CD4-positive, alpha-beta T cell (primary cell): ENCODE measurements around the gene OR51E2. TPM values are rescaled to one million over a fixed set of nuclear protein-coding genes. Genes with fewer than 3 reads are reported as not detected.

Experiments used
- ATAC-seq: fragments of 200-7000 bp; cut with Tn5 transposase; one replicate; pipeline ENCODE4 v1.10.0; 2022; ENCODE audit warnings: mild to moderate bottlenecking; ENCODE audit not compliant: poor library complexity
- CTCF ChIA-PET: fragments of 350-600 bp; sonication (Branson Sonifier 250); formaldehyde crosslinking; loops from one replicate; lab custom pipeline; 2021; ENCODE audit warnings: antibody characterized with exemption, inconsistent platforms; lab: Charles Lee
- POLR2A ChIA-PET: fragments of 350-600 bp; sonication (Branson Sonifier 250); formaldehyde crosslinking; loops from one replicate; lab custom pipeline; 2021; ENCODE audit warnings: antibody characterized with exemption, inconsistent platforms; lab: Charles Lee
- DNase-seq, 14 experiments: peaks; one replicate each; pipeline ENCODE4 v3.0.0-alpha.2; 2013 to 2020; ENCODE audit warnings: mixed read lengths in 2 of 14
- H3K27ac ChIP-seq, 2 donors: one replicate each; pipeline versions ENCODE4 v1.5.1 to v1.7.0; 2013; ENCODE audit warnings: low read length in 2 of 2, low read depth in 1 of 2, mild to moderate bottlenecking in 1 of 2
- H3K27me3 ChIP-seq, 2 experiments: 1 replicate in 1 of 2; 2 replicates in 1 of 2; pipeline versions ENCODE4 v1.6.1 to v1.7.0; 2013; ENCODE audit warnings: low read length in 2 of 2, control low read depth in 1 of 2, mild to moderate bottlenecking in 1 of 2, moderate library complexity in 1 of 2; ENCODE audit not compliant: insufficient read depth in 2 of 2, control insufficient read depth in 1 of 2
- H3K36me3 ChIP-seq: one replicate; pipeline ENCODE4 v1.6.1; 2013; ENCODE audit warnings: low read length, control low read depth; ENCODE audit not compliant: insufficient read depth
- H3K4me1 ChIP-seq: one replicate; pipeline ENCODE4 v1.6.1; 2013; ENCODE audit warnings: low read length, control low read depth; ENCODE audit not compliant: insufficient read depth
- H3K4me3 ChIP-seq: one replicate; pipeline ENCODE4 v1.5.1; 2013; ENCODE audit warnings: mild to moderate bottlenecking, low read length, moderate library complexity
- H3K9me3 ChIP-seq, 2 experiments: 1 replicate in 1 of 2; 2 replicates in 1 of 2; pipeline versions ENCODE4 v1.6.1 to v1.7.0; 2013; ENCODE audit warnings: low read length in 2 of 2, mild to moderate bottlenecking in 2 of 2, control low read depth in 1 of 2, moderate library complexity in 1 of 2; ENCODE audit not compliant: control insufficient read depth in 1 of 2, insufficient read depth in 1 of 2
- H3K27ac Mint-ChIP-seq: one replicate; pipeline ENCODE4 v1.8.0; 2020; ENCODE audit warnings: mixed read lengths
- H3K27me3 Mint-ChIP-seq: one replicate; pipeline ENCODE4 v1.8.0; 2021; ENCODE audit warnings: mixed read lengths
- H3K36me3 Mint-ChIP-seq: one replicate; pipeline ENCODE4 v1.8.0; 2021; ENCODE audit warnings: low read depth, mixed read lengths
- H3K4me1 Mint-ChIP-seq: one replicate; pipeline ENCODE4 v1.8.0; 2021; ENCODE audit warnings: low read depth, mixed read lengths
- H3K4me3 Mint-ChIP-seq: one replicate; pipeline ENCODE4 v1.8.0; 2020; ENCODE audit warnings: mild to moderate bottlenecking, mixed read lengths
- H3K9me3 Mint-ChIP-seq: one replicate; pipeline ENCODE4 v1.8.0; 2020; ENCODE audit warnings: mixed read lengths
- CTCF ChIP-seq: fragments of 200-600 bp; IDR thresholded peaks from one replicate; pipeline ENCODE4 v1.8.0; 2022; ENCODE audit warnings: antibody characterized with exemption, mild to moderate bottlenecking
- intact Hi-C, 2 experiments: fragments of 100-400 bp; cut with DNase I in 1 of 2; cut with micrococcal nuclease in 1 of 2; formaldehyde crosslinking; loops; one replicate each; pipeline versions ENCODE4 v1.15.1 to v1.9.0; 2023 to 2025; cut with DNase I, micrococcal nuclease
- total RNA-seq, 174 experiments: library from RNA in 2 of 174; stranded (reverse) in 2 of 174; gene quantifications; one replicate each; pipeline ENCODE4 v1.2.3 and lab custom pipeline; 2021 to 2026

Gene OR51E2
- total RNA-seq, 2 experiments from 2014 or later, result not detected

GRCh38 chr11:4680341-4680740 lies 17.3 kb downstream of the OR51E2 start:
- no peaks in the 10 kb centered on the region for H3K4me1 Mint-ChIP-seq
- DNase-seq, result no peak

GRCh38 chr11:4677948-4678347 lies 19.7 kb downstream of the OR51E2 start:
- Histone ChIP-seq H3K4me3 (no peak overlapping the region), H3K27ac (no peak overlapping the region), H3K27me3 (peaks cover 0 to 5% of the 10 kb centered on the region in 2 experiments), H3K36me3 (no peaks in the 10 kb centered on the region), H3K9me3 (no peaks in the 10 kb centered on the region), H3K4me1 (no peaks in the 10 kb centered on the region)
- intact Hi-C loops, result no loop called here
- H3K4me3 Mint-ChIP-seq, result no peak overlapping the region
- H3K9me3 Mint-ChIP-seq, result no peaks in the 10 kb centered on the region
- no peaks in the 10 kb centered on the region for H3K36me3 Mint-ChIP-seq
- POLR2A ChIA-PET, result no interaction called here
- DNase-seq, result no peak
- no peak for TF ChIP-seq CTCF
- CTCF ChIA-PET, result no interaction called here
- H3K27ac Mint-ChIP-seq, result no peak overlapping the region
- no peak for ATAC-seq
- H3K4me1 Mint-ChIP-seq, result no peaks in the 10 kb centered on the region
- H3K27me3 Mint-ChIP-seq, result peaks cover 30% of the 10 kb centered on the region

More at GRCh38 chr11:4680341-4680740, 17.3 kb downstream of the OR51E2 start:
- no peaks in the 10 kb centered on the region for H3K9me3 Mint-ChIP-seq
- no peak overlapping the region for H3K27ac Mint-ChIP-seq
- peaks cover 11% of the 10 kb centered on the region for H3K27me3 Mint-ChIP-seq
- TF ChIP-seq CTCF, result no peak
- ATAC-seq, result no peak
- Histone ChIP-seq H3K27me3 (peaks cover 0 to 4% of the 10 kb centered on the region in 2 experiments), H3K36me3 (no peaks in the 10 kb centered on the region), H3K9me3 (no peaks in the 10 kb centered on the region), H3K27ac (no peak overlapping the region), H3K4me1 (no peaks in the 10 kb centered on the region), H3K4me3 (no peak overlapping the region)
- intact Hi-C loops, result no loop called here
- CTCF ChIA-PET, result no interaction called here
- no peak overlapping the region for H3K4me3 Mint-ChIP-seq
- POLR2A ChIA-PET, result no interaction called here
- H3K36me3 Mint-ChIP-seq, result no peaks in the 10 kb centered on the region

GRCh38 chr11:4673781-4674180 lies 23.9 kb downstream of the OR51E2 start:
- Mint-ChIP-seq H3K4me1 (no peaks in the 10 kb centered on the region), H3K4me3 (no peak overlapping the region), H3K27me3 (peaks cover 47% of the 10 kb centered on the region), H3K27ac (no peak overlapping the region), H3K36me3 (no peaks in the 10 kb centered on the region), H3K9me3 (no peaks in the 10 kb centered on the region)
- ChIA-PET POLR2A (no interaction called here), CTCF (no interaction called here)
- H3K27me3 ChIP-seq, result peaks cover 3 to 6% of the 10 kb centered on the region in 2 experiments
- no peak overlapping the region for H3K4me3 ChIP-seq
- TF ChIP-seq CTCF, result no peak
- H3K36me3 ChIP-seq, result no peaks in the 10 kb centered on the region
- no peaks in the 10 kb centered on the region for H3K9me3 ChIP-seq
- no peak for ATAC-seq
- no peaks in the 10 kb centered on the region for H3K4me1 ChIP-seq
- no peak for DNase-seq
- no peak overlapping the region for H3K27ac ChIP-seq
- intact Hi-C loops, result no loop called here
